MM.1S (cell line): ENCODE measurements around the gene BPIFB1.

Experiments used
- DNase-seq: peaks from one replicate; pipeline ENCODE4 v3.0.0-alpha.2; 2015
- H2AFZ ChIP-seq: fragments of 300-600 bp; sonication (generic); 2 replicates; pipeline ENCODE4 v1.6.0; 2016; ENCODE audit warnings: antibody characterized with exemption, low read length
- H3F3A ChIP-seq: fragments of 300-600 bp; sonication (generic); 2 replicates; pipeline ENCODE4 v1.6.1; 2016; ENCODE audit warnings: mild to moderate bottlenecking, antibody characterized with exemption, low read length, moderate library complexity, mixed read lengths; ENCODE audit not compliant: insufficient read depth
- H3K27ac ChIP-seq: fragments of 300-600 bp; sonication (generic); 2 replicates; pipeline ENCODE4 v1.5.1; 2016; ENCODE audit warnings: mild to moderate bottlenecking, low read length
- H3K27me3 ChIP-seq: fragments of 300-600 bp; sonication (generic); replicated peaks from 2 replicates; pipeline ENCODE4 v1.6.0; 2016; ENCODE audit warnings: low read length; ENCODE audit not compliant: insufficient read depth
- H3K36me3 ChIP-seq: fragments of 300-600 bp; sonication (generic); replicated peaks from 2 replicates; pipeline ENCODE4 v1.6.1; 2016; ENCODE audit warnings: mild to moderate bottlenecking, low read length, mixed read lengths; ENCODE audit not compliant: insufficient read depth
- H3K4me1 ChIP-seq: fragments of 300-600 bp; sonication (generic); 2 replicates; pipeline ENCODE4 v1.6.1; 2016; ENCODE audit warnings: low read length, mixed read lengths
- H3K4me2 ChIP-seq: fragments of 300-600 bp; sonication (generic); 2 replicates; pipeline ENCODE4 v1.6.0; 2016; ENCODE audit warnings: low read depth, low read length
- H3K4me3 ChIP-seq: fragments of 300-600 bp; sonication (generic); 2 replicates; pipeline ENCODE4 v1.5.1; 2016; ENCODE audit warnings: low read length, mixed read lengths
- H3K79me2 ChIP-seq: fragments of 300-600 bp; sonication (generic); 2 replicates; pipeline ENCODE4 v1.6.1; 2016; ENCODE audit warnings: mixed run types, low read length, mixed read lengths
- H3K9ac ChIP-seq: fragments of 300-600 bp; sonication (generic); 2 replicates; pipeline ENCODE4 v1.6.1; 2016; ENCODE audit warnings: low read length, mixed read lengths
- H3K9me2 ChIP-seq: fragments of 300-600 bp; sonication (generic); replicated peaks from 2 replicates; pipeline ENCODE4 v1.6.1; 2016; ENCODE audit warnings: mild to moderate bottlenecking, low read length, mixed read lengths; ENCODE audit not compliant: insufficient read depth
- H3K9me3 ChIP-seq: fragments of 300-600 bp; sonication (generic); replicated peaks from 2 replicates; pipeline ENCODE4 v1.6.1; 2016; ENCODE audit warnings: mild to moderate bottlenecking, low read length, mixed read lengths; ENCODE audit not compliant: insufficient read depth
- H4K20me1 ChIP-seq: fragments of 300-600 bp; sonication (generic); 2 replicates; pipeline ENCODE4 v1.6.1; 2016; ENCODE audit warnings: mild to moderate bottlenecking, low read length, moderate library complexity, mixed read lengths; ENCODE audit not compliant: insufficient read depth
- EZH2 ChIP-seq: fragments of 300-600 bp; sonication (generic); optimal IDR thresholded peaks from 2 replicates; pipeline ENCODE3; 2017; ENCODE audit warnings: low read depth, mild to moderate bottlenecking, antibody characterized with exemption, low read length, mixed read lengths
- EZH2phosphoT487 ChIP-seq: fragments of 300-600 bp; sonication (generic); IDR thresholded peaks from 2 replicates; pipeline ENCODE4 v1.6.1; 2018; ENCODE audit warnings: antibody characterized with exemption, low read length
- TF ChIP-seq, protein P1 (sequence below): fragments of 300-600 bp; sonication (generic); IDR thresholded peaks from 2 replicates; pipeline ENCODE4 v1.5.1; 2016; ENCODE audit warnings: antibody characterized with exemption, low read length, mixed read lengths

Gene BPIFB1

DNA sequence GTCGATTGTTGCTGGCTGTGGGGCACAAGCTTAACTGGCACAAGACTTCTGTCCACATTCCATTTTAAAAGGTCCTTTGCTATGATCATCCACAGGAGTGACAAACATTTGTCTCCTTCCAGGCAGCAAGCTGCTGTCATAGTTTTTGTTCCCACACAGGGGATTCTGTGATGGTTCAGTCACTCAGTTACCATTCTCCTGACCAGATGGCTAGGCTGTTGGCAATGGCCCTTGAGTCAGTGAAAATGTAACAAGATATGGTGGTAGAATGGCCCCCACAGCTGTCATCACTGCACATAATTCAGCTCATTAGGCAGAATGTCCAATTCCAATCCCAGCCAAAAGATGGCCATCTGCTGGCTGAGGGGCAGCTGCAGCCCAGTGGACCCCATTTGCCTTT lies 33.6 kb upstream of the BPIFB1 start:
- no peaks in the 10 kb centered on the region for H3K36me3 ChIP-seq
- H2AFZ ChIP-seq, result no peak overlapping the region
- TF ChIP-seq EZH2 (no peak), EZH2phosphoT487 (no peak)
- TF ChIP-seq, protein P1, sequence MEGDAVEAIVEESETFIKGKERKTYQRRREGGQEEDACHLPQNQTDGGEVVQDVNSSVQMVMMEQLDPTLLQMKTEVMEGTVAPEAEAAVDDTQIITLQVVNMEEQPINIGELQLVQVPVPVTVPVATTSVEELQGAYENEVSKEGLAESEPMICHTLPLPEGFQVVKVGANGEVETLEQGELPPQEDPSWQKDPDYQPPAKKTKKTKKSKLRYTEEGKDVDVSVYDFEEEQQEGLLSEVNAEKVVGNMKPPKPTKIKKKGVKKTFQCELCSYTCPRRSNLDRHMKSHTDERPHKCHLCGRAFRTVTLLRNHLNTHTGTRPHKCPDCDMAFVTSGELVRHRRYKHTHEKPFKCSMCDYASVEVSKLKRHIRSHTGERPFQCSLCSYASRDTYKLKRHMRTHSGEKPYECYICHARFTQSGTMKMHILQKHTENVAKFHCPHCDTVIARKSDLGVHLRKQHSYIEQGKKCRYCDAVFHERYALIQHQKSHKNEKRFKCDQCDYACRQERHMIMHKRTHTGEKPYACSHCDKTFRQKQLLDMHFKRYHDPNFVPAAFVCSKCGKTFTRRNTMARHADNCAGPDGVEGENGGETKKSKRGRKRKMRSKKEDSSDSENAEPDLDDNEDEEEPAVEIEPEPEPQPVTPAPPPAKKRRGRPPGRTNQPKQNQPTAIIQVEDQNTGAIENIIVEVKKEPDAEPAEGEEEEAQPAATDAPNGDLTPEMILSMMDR, result no peak
- no peaks in the 10 kb centered on the region for H3K9me3 ChIP-seq
- no peak overlapping the region for H3K4me2 ChIP-seq
- H3K9me2 ChIP-seq, result no peaks in the 10 kb centered on the region
- no peaks in the 10 kb centered on the region; the same call in 1 of the 2 replicates for H3K27me3 ChIP-seq
- no peak overlapping the region for H3K9ac ChIP-seq
- H4K20me1 ChIP-seq, result no peaks in the 10 kb centered on the region
- H3F3A ChIP-seq, result no peaks in the 10 kb centered on the region
- H3K79me2 ChIP-seq, result no peaks in the 10 kb centered on the region
- H3K4me1 ChIP-seq, result no peaks in the 10 kb centered on the region
- no peak overlapping the region for H3K27ac ChIP-seq
- no peak for DNase-seq
- H3K4me3 ChIP-seq, result no peak overlapping the region

DNA sequence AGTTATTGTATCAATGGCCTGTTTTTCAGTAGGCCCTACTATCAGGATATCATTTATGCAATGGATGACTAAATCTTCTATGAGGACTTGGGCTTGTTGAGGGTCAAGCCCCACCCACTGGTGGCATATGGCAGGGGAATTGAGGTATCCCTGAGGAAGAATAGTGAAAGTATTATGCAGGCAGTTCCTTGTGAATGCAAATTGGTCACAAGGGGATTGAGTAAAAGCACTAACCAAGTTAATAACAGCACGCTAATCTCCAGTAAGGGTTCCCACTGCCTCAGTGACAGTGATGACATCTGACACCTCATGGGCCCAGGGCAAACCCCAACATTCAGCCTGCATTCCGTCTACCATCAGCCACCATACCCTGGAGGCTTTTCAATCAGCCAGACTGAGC lies 32.3 kb upstream of the BPIFB1 start:
- Histone ChIP-seq H3K27me3 (no peaks in the 10 kb centered on the region; the same call in 1 of the 2 replicates), H3K9me2 (no peaks in the 10 kb centered on the region), H3K9me3 (no peaks in the 10 kb centered on the region), H2AFZ (no peak overlapping the region), H4K20me1 (no peaks in the 10 kb centered on the region), H3K79me2 (no peaks in the 10 kb centered on the region), H3K4me3 (no peak overlapping the region), H3F3A (no peaks in the 10 kb centered on the region), H3K27ac (no peak overlapping the region), H3K36me3 (no peaks in the 10 kb centered on the region), H3K4me2 (no peak overlapping the region), H3K4me1 (no peaks in the 10 kb centered on the region), H3K9ac (no peak overlapping the region)
- TF ChIP-seq, protein P1, result no peak
- no peak for TF ChIP-seq EZH2
- TF ChIP-seq EZH2phosphoT487, result no peak
- no peak for DNase-seq

DNA sequence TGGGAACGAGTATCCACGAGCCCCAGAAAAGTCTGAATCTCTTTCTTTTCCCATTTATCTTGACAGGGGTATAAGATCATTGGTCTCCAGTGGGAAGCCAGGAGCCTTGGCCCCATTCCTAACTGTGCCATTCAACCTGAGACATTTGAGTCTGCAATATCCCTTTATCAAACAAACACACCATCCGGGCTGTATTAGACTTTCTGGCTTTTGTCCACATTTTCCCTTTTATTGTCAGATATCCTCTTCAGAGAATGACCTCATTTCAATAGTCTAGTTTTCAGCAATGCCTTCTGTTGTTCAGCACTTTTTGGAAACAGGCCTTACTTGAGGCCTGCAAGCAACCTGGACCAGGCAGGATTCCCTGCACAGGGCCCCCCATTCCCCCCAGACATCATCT lies 31.5 kb upstream of the BPIFB1 start:
- Histone ChIP-seq H3K27ac (no peak overlapping the region), H3K9me3 (no peaks in the 10 kb centered on the region), H3K27me3 (no peaks in the 10 kb centered on the region; the same call in 1 of the 2 replicates), H3K9me2 (no peaks in the 10 kb centered on the region), H2AFZ (no peak overlapping the region), H3K36me3 (no peaks in the 10 kb centered on the region), H4K20me1 (no peaks in the 10 kb centered on the region), H3K4me3 (no peak overlapping the region), H3K4me1 (no peaks in the 10 kb centered on the region), H3K4me2 (no peak overlapping the region), H3K9ac (no peak overlapping the region), H3K79me2 (no peaks in the 10 kb centered on the region), H3F3A (no peaks in the 10 kb centered on the region)
- DNase-seq, result no peak
- TF ChIP-seq, protein P1, result no peak
- TF ChIP-seq EZH2phosphoT487, result no peak
- no peak for TF ChIP-seq EZH2
